Activated CD4-positive, alpha-beta T cell treated with anti-CD3 and anti-CD28 coated beads, Interleukin-2, amount 10 ng/mL, durations not matched to agents 7 days and 5 days (primary cell): Measurements from ENCODE around the gene INSRR. TPM values are rescaled to one million over a fixed set of nuclear protein-coding genes. Genes with fewer than 3 reads are reported as not detected.

Experiments used
- CTCF ChIA-PET: fragments of 350-600 bp; sonication (Branson Sonifier 250); formaldehyde crosslinking; loops from one replicate; lab custom pipeline; 2021; ENCODE audit warnings: antibody characterized with exemption; lab: Charles Lee
- POLR2A ChIA-PET: fragments of 350-600 bp; sonication (Branson Sonifier 250); formaldehyde crosslinking; loops from one replicate; lab custom pipeline; 2021; ENCODE audit warnings: antibody characterized with exemption; lab: Charles Lee
- DNase-seq: peaks from one replicate; pipeline ENCODE4 v3.0.0-alpha.2; 2020
- H3K27ac Mint-ChIP-seq: one replicate; pipeline ENCODE4 v1.8.0; 2021; ENCODE audit warnings: mild to moderate bottlenecking, moderate library complexity, mixed read lengths
- H3K27me3 Mint-ChIP-seq: one replicate; pipeline ENCODE4 v1.8.0; 2021; ENCODE audit warnings: mixed read lengths
- H3K36me3 Mint-ChIP-seq: one replicate; pipeline ENCODE4 v1.8.0; 2021; ENCODE audit warnings: low read depth, mixed read lengths
- H3K4me1 Mint-ChIP-seq: one replicate; pipeline ENCODE4 v1.8.0; 2021; ENCODE audit warnings: mixed read lengths
- H3K4me3 Mint-ChIP-seq: one replicate; pipeline ENCODE4 v1.8.0; 2021; ENCODE audit warnings: mild to moderate bottlenecking, moderate library complexity, mixed read lengths
- H3K9me3 Mint-ChIP-seq: one replicate; pipeline ENCODE4 v1.8.0; 2021; ENCODE audit warnings: mixed read lengths
- total RNA-seq, 2 experiments: library from RNA; stranded (reverse); gene quantifications; one replicate each; pipeline ENCODE4 v1.2.3, GENCODE V29; 2021

Gene INSRR
- under 1 TPM in 1 of 2 experiments, not detected in 1; 0.05 TPM for total RNA-seq

GRCh38 chr1:156858959-156859522, at the start of gene INSRR:
TSS of gene INSRR (minus strand) at chr1:156859117. CDS start at chr1:156858621, 496 bp downstream.
- POLR2A ChIA-PET: interaction anchor here (0.8 kb wide), 1 partner anchor 45 kb away, joined by 4 read pairs; no protein-coding TSS in a partner anchor
- peaks cover 49% of the 10 kb centered on the region for H3K27me3 Mint-ChIP-seq

GRCh38 chr1:156908541-156908940, 49.6 kb upstream of the INSRR start:
- Mint-ChIP-seq H3K9me3 (no peaks in the 10 kb centered on the region), H3K27ac (no peak overlapping the region), H3K4me3 (no peak overlapping the region), H3K27me3 (peaks cover 4% of the 10 kb centered on the region), H3K4me1 (peaks cover 1% of the 10 kb centered on the region), H3K36me3 (no peaks in the 10 kb centered on the region)
- ChIA-PET POLR2A (no interaction called here), CTCF (no interaction called here)
- no peak for DNase-seq

More at GRCh38 chr1:156858959-156859522, at the start of gene INSRR:
- Mint-ChIP-seq H3K27ac (no peak within 1 kb of the TSS), H3K9me3 (no peaks in the 10 kb centered on the region), H3K4me1 (peaks cover 40% of the 10 kb centered on the region), H3K4me3 (peak within 1 kb of the TSS; percentile 61), H3K36me3 (no peaks in the 10 kb centered on the region)
- CTCF ChIA-PET: interaction anchor here (0.7 to 13.0 kb wide), 30 partner anchors 10 to 283 kb away, joined by 3 to 247 read pairs (median 7); partner anchors contain the start of genes CRABP2, HDGF, ISG20L2 and METTL25B
- DNase-seq: no peak

- Mint-ChIP-seq H3K4me3 (no peak overlapping the region), H3K36me3 (no peaks in the 10 kb centered on the region), H3K27ac (no peak overlapping the region), H3K27me3 (peaks cover 6% of the 10 kb centered on the region), H3K4me1 (peaks cover 1% of the 10 kb centered on the region), H3K9me3 (no peaks in the 10 kb centered on the region)
- DNase-seq: no peak
- ChIA-PET POLR2A (no interaction called here), CTCF (no interaction called here)
These were observed 47.4 kb upstream of the INSRR start for GRCh38 chr1:156906206-156906906.

GRCh38 chr1:156905651-156906050, 46.7 kb upstream of the INSRR start:
- no peak for DNase-seq
- Mint-ChIP-seq H3K27me3 (peaks cover 4% of the 10 kb centered on the region), H3K4me1 (peaks cover 1% of the 10 kb centered on the region), H3K36me3 (no peaks in the 10 kb centered on the region), H3K27ac (no peak overlapping the region), H3K4me3 (no peak overlapping the region), H3K9me3 (no peaks in the 10 kb centered on the region)
- ChIA-PET CTCF (no interaction called here), POLR2A (no interaction called here)

- DNase-seq: no peak
These were observed 46.3 kb upstream of the INSRR start for GRCh38 chr1:156905176-156905575.

GRCh38 chr1:156904187-156904959, 45.5 kb upstream of the INSRR start:
- no peak overlapping the region for H3K4me3 Mint-ChIP-seq
- no peak for DNase-seq
- no peaks in the 10 kb centered on the region for H3K4me1 Mint-ChIP-seq
- POLR2A ChIA-PET: no interaction called here
- no peaks in the 10 kb centered on the region for H3K36me3 Mint-ChIP-seq
- H3K27ac Mint-ChIP-seq: no peak overlapping the region
- no peaks in the 10 kb centered on the region for H3K9me3 Mint-ChIP-seq
- H3K27me3 Mint-ChIP-seq: peaks cover 4% of the 10 kb centered on the region
- CTCF ChIA-PET: interaction anchor here (1.0 kb wide), 1 partner anchor 16 kb away, joined by 3 read pairs; the partner anchor contains the start of gene LRRC71

More at GRCh38 chr1:156905176-156905575, 46.3 kb upstream of the INSRR start:
- Mint-ChIP-seq H3K4me1 (no peaks in the 10 kb centered on the region), H3K36me3 (no peaks in the 10 kb centered on the region), H3K4me3 (no peak overlapping the region), H3K27ac (no peak overlapping the region), H3K9me3 (no peaks in the 10 kb centered on the region), H3K27me3 (peaks cover 4% of the 10 kb centered on the region)
- ChIA-PET POLR2A (no interaction called here), CTCF (no interaction called here)

GRCh38 chr1:156903328-156904091, 44.6 kb upstream of the INSRR start:
- H3K4me3 Mint-ChIP-seq: no peak overlapping the region
- H3K36me3 Mint-ChIP-seq: no peaks in the 10 kb centered on the region
- no peak for DNase-seq
- H3K27ac Mint-ChIP-seq: no peak overlapping the region
- H3K9me3 Mint-ChIP-seq: no peaks in the 10 kb centered on the region
- ChIA-PET POLR2A (no interaction called here), CTCF (interaction anchor here (1.0 kb wide), 1 partner anchor 17 kb away, joined by 3 read pairs; the partner anchor contains the start of gene LRRC71)
- H3K27me3 Mint-ChIP-seq: peaks cover 9% of the 10 kb centered on the region
- H3K4me1 Mint-ChIP-seq: peaks cover 3% of the 10 kb centered on the region

GRCh38 chr1:156901966-156902915, 43.3 kb upstream of the INSRR start:
- ChIA-PET CTCF (interaction anchor here (1.3 to 2.6 kb wide), 2 partner anchors 9 to 15 kb away, joined by 6 to 7 read pairs; no protein-coding TSS in a partner anchor), POLR2A (no interaction called here)
- Mint-ChIP-seq H3K9me3 (no peaks in the 10 kb centered on the region), H3K27ac (no peak overlapping the region), H3K4me1 (peaks cover 13% of the 10 kb centered on the region), H3K4me3 (no peak overlapping the region), H3K27me3 (peaks cover 11% of the 10 kb centered on the region), H3K36me3 (no peaks in the 10 kb centered on the region)
- no peak for DNase-seq

GRCh38 chr1:156901590-156901900, 42.6 kb upstream of the INSRR start:
- no peaks in the 10 kb centered on the region for H3K36me3 Mint-ChIP-seq
- H3K4me3 Mint-ChIP-seq: no peak overlapping the region
- no peak for DNase-seq
- H3K27ac Mint-ChIP-seq: no peak overlapping the region
- ChIA-PET CTCF (interaction anchor here (1.3 to 2.6 kb wide), 2 partner anchors 10 to 16 kb away, joined by 6 to 7 read pairs; no protein-coding TSS in a partner anchor), POLR2A (no interaction called here)
- H3K27me3 Mint-ChIP-seq: peaks cover 11% of the 10 kb centered on the region
- H3K4me1 Mint-ChIP-seq: peaks cover 13% of the 10 kb centered on the region
- H3K9me3 Mint-ChIP-seq: no peaks in the 10 kb centered on the region

GRCh38 chr1:156900896-156901589, 42.1 kb upstream of the INSRR start:
- ChIA-PET CTCF (interaction anchor here (1.3 to 2.6 kb wide), 2 partner anchors 10 to 16 kb away, joined by 6 to 7 read pairs; no protein-coding TSS in a partner anchor), POLR2A (no interaction called here)
- Mint-ChIP-seq H3K27me3 (peaks cover 11% of the 10 kb centered on the region), H3K4me1 (peaks cover 13% of the 10 kb centered on the region), H3K9me3 (no peaks in the 10 kb centered on the region), H3K27ac (no peak overlapping the region), H3K4me3 (no peak overlapping the region), H3K36me3 (no peaks in the 10 kb centered on the region)
- no peak for DNase-seq
